HepG2 (cell line): ENCODE data around the gene TRAPPC10.

Source experiments
- BRD4 ChIP-seq: sonication (generic); formaldehyde crosslinking; IDR thresholded peaks from 2 replicates; pipeline ENCODE4 v1.4.0; 2020; ENCODE audit warnings: missing genetic modification reagents
- CTCF ChIP-seq: sonication (generic); formaldehyde crosslinking; IDR thresholded peaks from 2 replicates; pipeline ENCODE4 v1.5.0; 2020; ENCODE audit warnings: mild to moderate bottlenecking, missing genetic modification reagents, moderate library complexity
- MXI1 ChIP-seq: IDR thresholded peaks from 3 replicates; pipeline ENCODE4 v1.6.1; 2012; ENCODE audit warnings: low read depth, low read length, inconsistent platforms, borderline replicate concordance
- NFKBIZ ChIP-seq: IDR thresholded peaks from 2 replicates; pipeline ENCODE4 v1.6.1; 2018; ENCODE audit warnings: missing genetic modification reagents, missing compliant biosample characterization
- SMC3 ChIP-seq: IDR thresholded peaks from 2 replicates; pipeline ENCODE4 v1.6.1; 2011; ENCODE audit warnings: low read length, improper control_type of control experiment
- ZNF780A ChIP-seq: sonication (generic); formaldehyde crosslinking; IDR thresholded peaks from 2 replicates; pipeline ENCODE4 v1.8.0; 2022; ENCODE audit warnings: mild to moderate bottlenecking, missing genetic modification reagents, moderate library complexity
- TF ChIP-seq, protein P1 (sequence below), 2 experiments: sonication (generic) in 1 of 2; formaldehyde crosslinking in 1 of 2; IDR thresholded peaks; 2 replicates each; pipeline versions ENCODE4 v1.4.0 to v1.6.1; 2018 to 2020; ENCODE audit warnings: missing genetic modification reagents in 2 of 2, borderline replicate concordance in 1 of 2, low read depth in 1 of 2, mild to moderate bottlenecking in 1 of 2, missing biosample characterization in 1 of 2

- TF ChIP-seq NFKBIZ (CRISPR knock-in tag) (no peak), SMC3 (no peak), ZNF780A (CRISPR knock-in tag) (no peak), MXI1 (no peak), BRD4 (CRISPR knock-in tag) (no peak), CTCF (CRISPR knock-in tag) (no peak)
- TF ChIP-seq, protein P1, sequence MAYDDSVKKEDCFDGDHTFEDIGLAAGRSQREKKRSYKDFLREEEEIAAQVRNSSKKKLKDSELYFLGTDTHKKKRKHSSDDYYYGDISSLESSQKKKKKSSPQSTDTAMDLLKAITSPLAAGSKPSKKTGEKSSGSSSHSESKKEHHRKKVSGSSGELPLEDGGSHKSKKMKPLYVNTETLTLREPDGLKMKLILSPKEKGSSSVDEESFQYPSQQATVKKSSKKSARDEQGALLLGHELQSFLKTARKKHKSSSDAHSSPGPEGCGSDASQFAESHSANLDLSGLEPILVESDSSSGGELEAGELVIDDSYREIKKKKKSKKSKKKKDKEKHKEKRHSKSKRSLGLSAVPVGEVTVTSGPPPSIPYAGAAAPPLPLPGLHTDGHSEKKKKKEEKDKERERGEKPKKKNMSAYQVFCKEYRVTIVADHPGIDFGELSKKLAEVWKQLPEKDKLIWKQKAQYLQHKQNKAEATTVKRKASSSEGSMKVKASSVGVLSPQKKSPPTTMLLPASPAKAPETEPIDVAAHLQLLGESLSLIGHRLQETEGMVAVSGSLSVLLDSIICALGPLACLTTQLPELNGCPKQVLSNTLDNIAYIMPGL (CRISPR knock-in tag; IDR thresholded peaks at IDR 0.05; ENCODE audit: borderline replicate concordance in 1 of 2, low read depth in 1 of 2): no peak
Measured at GRCh38 chr21:44035244-44035643, 23.1 kb downstream of the TRAPPC10 start.
